ENCODE data around the gene VPS41. TPM values are rescaled to one million over a fixed set of nuclear protein-coding genes. Genes with fewer than 3 reads are reported as not detected.
"Not testable (repeated sequence)": the region's sequence is repeated elsewhere in the genome, so short reads cannot be mapped to it uniquely, and the experiment has no call there.

Gene VPS41
- total and polyA plus RNA-seq, 11 donors = 6.0 to 55.8 (median 42.8) TPM

- WGBS, 4 donors = 81 to 88% (median 85%) methylated on average over 6 of the region's 6 CpGs
- intact Hi-C loops (cut with DNase I) = no loop called here
- Histone ChIP-seq H3K27me3 (peaks cover 0 to 10% (median 0%) of the 10 kb centered on the region in 9 donors), H3K4me3 (no peak overlapping the region), H3K27ac (no peak overlapping the region), H3K4me1 (peaks cover 0 to 7% (median 0%) of the 10 kb centered on the region in 12 donors), H3K9me3 (no peaks in the 10 kb centered on the region), H3K36me3 (no peaks in the 10 kb centered on the region)
- no peak for ATAC-seq
- TF ChIP-seq POLR2A (IDR thresholded peaks at IDR 0.05) (no peak), CTCF (IDR thresholded peaks at IDR 0.05) (no peak)
- DNase-seq = no peak
Measured at GRCh38 chr7:38951213-38951612, 42.2 kb upstream of the VPS41 start.

- DNase-seq (no peak), ATAC-seq (no peak)
- H3K36me3 ChIP-seq = no peaks in the 10 kb centered on the region
- no peaks in the 10 kb centered on the region for H3K9me3 ChIP-seq
- peaks cover 0 to 3% (median 0%) of the 10 kb centered on the region in 9 donors for H3K27me3 ChIP-seq
- intact Hi-C loops (cut with DNase I) = no loop called here
- peaks cover 0 to 7% (median 0%) of the 10 kb centered on the region in 12 donors for H3K4me1 ChIP-seq
- H3K4me3 ChIP-seq = no peak overlapping the region
- TF ChIP-seq CTCF (IDR thresholded peaks at IDR 0.05) (no peak), POLR2A (IDR thresholded peaks at IDR 0.05) (no peak)
- no peak overlapping the region for H3K27ac ChIP-seq
- WGBS, 4 donors = 45 to 71% (median 69%) methylated on average over 1 of the region's 1 CpG
Measured at GRCh38 chr7:38950309-38950708, 41.3 kb upstream of the VPS41 start.

- not testable (repeated sequence) for ATAC-seq, H3K4me3 ChIP-seq, H3K27ac ChIP-seq, DNase-seq, H3K4me1 ChIP-seq, H3K27me3 ChIP-seq, H3K36me3 ChIP-seq, H3K9me3 ChIP-seq
- 82 to 92% (median 89%) methylated on average over 4 of the region's 4 CpGs for WGBS, 4 donors
- intact Hi-C loops (cut with DNase I) = loop anchor here in 1 of 10 donors (10.0 kb wide), 1 partner anchor 567 kb away; no protein-coding TSS in a partner anchor
Measured at GRCh38 chr7:38947541-38947940, 38.5 kb upstream of the VPS41 start.

- WGBS, 4 donors = 81 to 88% (median 84%) methylated on average over 4 of the region's 4 CpGs
Measured at GRCh38 chr7:38942431-38943051, 33.5 kb upstream of the VPS41 start.

More at GRCh38 chr7:38942431-38943051, 33.5 kb upstream of the VPS41 start:
- Histone ChIP-seq H3K27ac (no peak overlapping the region), H3K4me3 (no peak overlapping the region), H3K9me3 (no peaks in the 10 kb centered on the region), H3K27me3 (no peaks in the 10 kb centered on the region), H3K4me1 (no peaks in the 10 kb centered on the region), H3K36me3 (no peaks in the 10 kb centered on the region)
- ATAC-seq (no peak), DNase-seq (no peak)
- TF ChIP-seq CTCF (IDR thresholded peaks at IDR 0.05) = no peak
- no peak for TF ChIP-seq POLR2A (IDR thresholded peaks at IDR 0.05)
- intact Hi-C loops (cut with DNase I) = loop anchor here in 1 of 10 donors (10.0 kb wide), 1 partner anchor 572 kb away; no protein-coding TSS in a partner anchor
